GM19395 (cell line): ENCODE results near the gene CLIC6.

Source experiments
- ATAC-seq: cut with Tn5 transposase; IDR thresholded peaks from one replicate; pipeline ENCODE4 v1.9.1; 2021; ENCODE audit warnings: mild to moderate bottlenecking, moderate library complexity; ENCODE audit not compliant: unreplicated experiment

Gene CLIC6

DNA sequence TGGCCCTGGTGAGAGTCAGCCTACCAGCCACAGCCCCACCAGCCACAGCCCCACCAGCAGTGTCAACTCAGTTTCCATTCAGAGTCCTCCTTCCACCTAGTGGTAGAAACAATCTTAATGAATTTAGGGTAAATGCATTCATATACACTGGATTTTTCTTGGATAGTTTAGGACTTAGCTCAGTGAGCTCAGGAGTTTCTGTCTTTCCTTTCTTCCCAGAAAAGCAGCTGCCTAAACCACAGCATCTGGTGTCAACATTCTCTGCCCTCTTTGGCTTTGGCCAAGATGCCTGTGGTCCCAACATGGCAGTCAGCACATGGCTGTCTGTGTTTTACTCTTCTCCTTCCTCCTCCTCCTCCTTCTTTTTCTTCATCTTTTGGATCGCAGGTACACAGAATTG lies 94.0 kb downstream of the CLIC6 start:
- no peak for ATAC-seq

DNA sequence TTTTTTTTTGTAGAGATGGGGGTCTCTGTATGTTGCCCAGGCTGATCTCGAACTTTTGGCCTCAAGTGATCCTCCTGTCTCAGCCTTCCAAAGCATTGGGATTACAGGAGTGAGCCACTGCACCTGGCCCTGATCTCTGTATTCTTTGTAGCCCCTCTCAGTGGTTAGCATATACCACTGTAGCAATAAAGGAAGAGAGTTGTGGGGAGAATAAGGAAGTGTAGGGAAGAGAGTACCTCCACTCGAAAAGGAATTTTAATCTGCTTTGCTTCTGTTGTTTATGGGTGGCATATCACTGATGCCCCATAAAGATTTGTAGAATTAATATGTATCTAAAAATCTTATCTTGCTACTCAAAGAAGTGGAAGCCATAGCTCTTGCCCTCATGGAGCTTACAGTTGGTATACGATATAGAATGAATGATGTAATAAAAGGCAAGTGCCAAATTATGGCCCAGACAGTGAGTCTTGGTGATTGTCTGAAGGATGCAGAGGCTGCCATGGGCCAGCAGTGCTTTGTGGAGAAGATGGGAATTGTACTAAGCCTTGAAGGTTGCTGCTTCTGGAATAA lies 96.0 kb downstream of the CLIC6 start:
- no peak for ATAC-seq

DNA sequence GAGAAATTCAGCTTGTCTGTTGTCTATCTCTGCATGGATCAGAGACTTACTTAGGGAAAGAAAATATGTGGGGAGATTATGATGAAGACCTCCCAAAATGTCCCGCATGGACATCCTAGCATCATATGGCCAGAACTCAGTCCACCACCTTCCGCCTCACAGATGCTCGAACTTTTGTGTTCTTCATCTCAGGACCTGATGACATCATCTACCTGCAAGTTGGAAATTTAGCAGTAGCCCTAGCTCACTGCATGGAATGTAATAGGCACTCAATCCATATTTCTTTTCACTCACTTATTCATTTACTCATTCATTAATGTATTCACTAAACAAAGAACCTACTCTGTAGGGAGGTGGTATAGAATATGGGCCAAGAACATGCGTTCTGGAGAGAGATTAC lies 96.8 kb downstream of the CLIC6 start:
- no peak for ATAC-seq

- ATAC-seq = no peak
Measured at GRCh38 chr21:34766862-34767261, 98.1 kb downstream of the CLIC6 start.
